GM13976 (cell line): ENCODE data around the gene WNT2B.

ENCODE experiments used
- DNase-seq: peaks from one replicate; pipeline ENCODE4 v3.0.0; 2012; ENCODE audit warnings: low spot score
- CTCF ChIP-seq: IDR thresholded peaks from 2 replicates; pipeline ENCODE4 v1.5.1; 2012; ENCODE audit warnings: borderline replicate concordance, mild to moderate bottlenecking; ENCODE audit not compliant: insufficient read depth; ENCODE audit errors: extremely low read depth, missing control alignments, control extremely low read depth
- in situ Hi-C: fragments of 300-500 bp; cut with MboI; formaldehyde crosslinking; loops from one replicate; pipeline ENCODE4 v1.12.0; 2022; ENCODE audit warnings: low sequenced_read_pairs, mixed read lengths, inconsistent platforms; ENCODE audit not compliant: unreplicated experiment

The WNT2B gene

GRCh38 chr1:112508278-112509004 lies at the start of gene WNT2B:
Gene WNT2B, plus strand, starts transcription at chr1:112508965. Its CDS starts 298 bp downstream, at chr1:112509263.
- DNase-seq = peak; percentile 79
- in situ Hi-C loops = loop anchor here (10.0 kb wide), 1 partner anchor 196 kb away; the partner anchor contains the start of gene RHOC

GRCh38 chr1:112460615-112461014 lies 48.1 kb upstream of the WNT2B start:
- no peak for DNase-seq
- TF ChIP-seq CTCF = no peak
- in situ Hi-C loops = no loop called here

More at GRCh38 chr1:112508278-112509004, at the start of gene WNT2B:
- TF ChIP-seq CTCF = no peak

- DNase-seq = no peak
- in situ Hi-C loops = no loop called here
- TF ChIP-seq CTCF = no peak
These were observed 47.4 kb upstream of the WNT2B start for GRCh38 chr1:112461200-112461871.

GRCh38 chr1:112462953-112463279 lies 45.8 kb upstream of the WNT2B start:
- TF ChIP-seq CTCF = no peak
- in situ Hi-C loops = no loop called here
- no peak for DNase-seq

- in situ Hi-C loops = no loop called here
- TF ChIP-seq CTCF = no peak
- no peak for DNase-seq
These were observed 44.3 kb upstream of the WNT2B start for GRCh38 chr1:112464501-112464900.

- no peak for DNase-seq
- in situ Hi-C loops = no loop called here
- no peak for TF ChIP-seq CTCF
These were observed 43.6 kb upstream of the WNT2B start for GRCh38 chr1:112465122-112465521.
